NT2/D1 (cell line): ENCODE data around the gene CDC73.

Experiments used
- YY1 ChIP-seq: IDR thresholded peaks from 2 replicates; pipeline ENCODE4 v1.6.1; 2011; ENCODE audit not compliant: insufficient read length, insufficient read depth
- ZNF274 ChIP-seq: IDR thresholded peaks from 2 replicates; pipeline ENCODE4 v1.6.1; 2011; ENCODE audit warnings: mild to moderate bottlenecking, low read depth, low read length

DNA sequence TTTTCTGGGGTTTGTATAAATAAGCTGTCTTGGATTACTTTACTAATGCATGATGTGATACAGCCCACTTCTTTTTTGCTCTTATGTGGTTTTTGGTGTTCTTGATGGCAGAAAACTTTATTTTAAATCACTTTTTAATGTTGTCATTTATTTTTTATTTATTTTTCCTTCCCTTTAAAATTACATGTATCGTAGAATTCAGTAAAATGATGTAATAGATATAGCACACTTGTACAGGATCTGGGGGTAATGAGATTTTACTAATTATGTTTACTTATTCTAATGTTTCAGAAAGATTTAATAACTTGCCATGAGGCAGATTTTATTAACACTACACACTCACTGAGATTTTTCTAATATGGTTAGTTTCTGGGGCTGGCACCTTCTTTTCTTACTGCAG is 65.3 kb downstream of the CDC73 start:
- TF ChIP-seq ZNF274: no peak
- no peak for TF ChIP-seq YY1
